ENCODE results near the gene IKBKG.
"Not testable (repeated sequence)": the region's sequence is repeated elsewhere in the genome, so short reads cannot be mapped to it uniquely, and the experiment has no call there.

IKBKG gene

DNA sequence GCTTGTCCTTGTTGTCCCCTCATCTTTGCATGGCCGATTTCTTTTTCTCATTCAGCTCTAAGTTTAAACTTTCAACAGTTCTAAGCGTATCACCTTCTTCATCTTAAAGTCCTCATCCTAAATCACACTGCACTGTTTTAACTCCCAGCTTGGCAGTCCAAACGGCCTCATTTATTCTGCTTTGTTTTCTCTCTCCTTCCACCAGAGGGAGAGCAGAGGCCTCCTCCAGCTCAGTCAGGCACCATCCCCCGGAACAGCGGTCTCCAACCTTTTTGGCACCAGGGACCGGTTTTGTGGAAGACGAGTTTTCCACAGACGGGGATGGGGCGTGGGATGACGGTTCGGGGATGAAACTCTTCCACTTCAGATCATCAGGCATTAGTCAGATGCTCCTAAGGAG lies 22.9 kb downstream of the IKBKG start:
- DNase-seq: not testable (repeated sequence)

DNA sequence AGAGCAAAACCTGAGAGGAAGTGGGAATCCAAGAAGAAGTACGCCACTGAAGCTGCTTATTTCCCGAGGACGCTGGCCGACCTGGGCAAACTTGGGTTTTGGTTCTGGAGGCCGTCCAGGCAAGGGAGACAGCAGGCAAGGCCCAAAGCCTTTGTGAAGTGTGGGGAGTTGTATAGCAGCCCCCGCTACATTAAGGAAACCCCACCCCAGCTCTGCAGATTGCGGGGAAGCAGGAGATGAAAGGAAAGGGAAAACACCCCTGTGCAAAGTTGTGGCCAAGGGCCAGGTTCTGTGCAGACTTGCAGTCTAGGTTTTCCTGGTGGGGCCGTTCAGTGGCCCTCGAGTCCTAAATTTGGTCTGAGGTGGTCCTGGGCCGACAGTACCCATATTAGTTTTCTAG lies 25.6 kb downstream of the IKBKG start:
- DNase-seq: not testable (repeated sequence)

DNA sequence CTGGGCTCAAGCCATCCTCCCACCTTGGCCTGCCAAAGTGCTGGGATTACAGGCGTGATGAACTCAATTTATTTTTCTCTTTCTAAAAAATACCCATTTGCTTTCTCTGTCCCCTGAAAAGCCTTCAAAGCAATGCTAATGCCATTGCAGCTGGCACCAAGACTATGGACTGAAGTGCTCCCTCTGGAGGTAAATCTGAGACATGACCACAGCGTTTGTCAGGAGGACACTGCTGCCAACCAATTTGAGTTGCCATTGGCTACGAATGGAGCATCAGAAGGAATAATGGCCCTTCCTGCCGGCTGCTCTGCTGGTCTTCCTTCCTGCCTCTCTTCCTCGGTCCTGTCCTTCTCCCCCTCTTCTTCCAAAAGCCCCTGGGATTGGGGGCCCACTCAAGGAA lies 27.7 kb downstream of the IKBKG start:
- DNase-seq: not testable (repeated sequence)

DNA sequence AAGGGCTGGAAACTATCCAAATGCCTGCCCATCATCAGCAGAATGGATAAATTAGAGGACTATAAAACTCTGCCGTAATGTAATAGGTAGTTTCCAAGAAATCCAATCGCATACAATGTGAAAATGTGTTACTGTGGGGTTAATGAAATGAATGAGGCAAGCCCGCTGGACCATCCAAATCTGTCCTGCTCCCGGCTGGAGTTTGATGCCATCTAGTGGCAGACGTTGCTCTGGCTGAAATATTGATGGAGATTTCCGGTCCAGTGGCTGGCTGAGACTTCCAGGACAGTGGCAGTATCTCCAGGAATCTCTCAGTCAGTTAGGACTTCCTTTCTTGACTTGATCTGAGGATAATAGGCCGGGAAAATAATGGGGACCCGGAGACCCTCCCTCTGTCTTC lies 35.6 kb downstream of the IKBKG start:
- DNase-seq: not testable (repeated sequence)

DNA sequence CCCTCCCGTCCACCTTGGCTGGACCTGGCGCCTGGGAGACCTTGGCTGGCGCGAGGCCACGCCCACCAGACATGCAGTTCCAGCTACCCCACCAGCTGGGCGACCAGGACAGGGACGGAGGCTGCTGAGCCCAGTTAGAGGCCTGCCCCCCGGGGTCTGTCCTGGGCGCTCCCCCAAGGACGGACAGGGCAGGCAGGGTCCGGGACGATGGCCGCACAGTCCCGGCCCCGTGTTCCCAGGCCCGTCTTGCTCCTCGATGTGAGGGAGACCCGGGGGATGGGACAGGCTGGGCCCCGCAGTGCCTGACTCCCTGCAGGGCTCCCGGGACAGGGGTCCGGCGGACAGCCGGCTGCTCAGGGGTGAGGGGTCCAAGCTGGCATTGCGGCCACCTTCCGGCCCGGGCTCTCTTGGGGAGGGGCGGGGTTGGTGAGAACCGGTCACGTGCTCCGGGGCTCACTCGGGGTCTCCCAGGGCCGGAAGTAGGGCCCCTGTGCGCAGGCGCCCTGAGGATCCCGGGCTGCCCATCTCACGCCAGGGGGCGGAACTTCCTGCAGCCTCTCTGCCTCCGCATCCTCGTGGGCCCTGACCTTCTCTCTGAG lies 37.3 kb downstream of the IKBKG start, which contains the start of gene CTAG1A:
CTAG1A (plus strand) TSS at position 549 of the 599 bp plus-strand sequence. CDS start 74 bp downstream, outside the sequence.
- DNase-seq: not testable (repeated sequence)

DNA sequence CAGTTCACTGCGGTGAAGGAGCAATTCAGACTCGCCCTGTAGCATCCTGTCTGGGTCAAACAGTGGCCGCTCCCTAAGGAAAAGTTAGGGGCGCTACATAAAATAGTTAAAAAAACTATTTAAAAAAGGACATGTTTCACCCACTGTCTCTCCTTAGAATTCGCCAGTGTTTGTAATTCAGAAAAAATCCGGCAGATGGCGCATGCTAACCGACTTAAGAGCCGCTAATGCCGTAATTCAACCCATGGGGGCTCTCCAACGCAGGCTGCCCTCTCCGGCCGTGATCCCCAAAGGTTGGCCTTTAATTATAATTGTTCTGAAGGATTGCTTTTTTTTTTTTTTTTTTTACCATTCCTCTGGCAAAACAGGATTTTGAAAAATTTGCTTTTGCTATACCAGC lies 43.0 kb downstream of the IKBKG start:
- DNase-seq: not testable (repeated sequence)

DNA sequence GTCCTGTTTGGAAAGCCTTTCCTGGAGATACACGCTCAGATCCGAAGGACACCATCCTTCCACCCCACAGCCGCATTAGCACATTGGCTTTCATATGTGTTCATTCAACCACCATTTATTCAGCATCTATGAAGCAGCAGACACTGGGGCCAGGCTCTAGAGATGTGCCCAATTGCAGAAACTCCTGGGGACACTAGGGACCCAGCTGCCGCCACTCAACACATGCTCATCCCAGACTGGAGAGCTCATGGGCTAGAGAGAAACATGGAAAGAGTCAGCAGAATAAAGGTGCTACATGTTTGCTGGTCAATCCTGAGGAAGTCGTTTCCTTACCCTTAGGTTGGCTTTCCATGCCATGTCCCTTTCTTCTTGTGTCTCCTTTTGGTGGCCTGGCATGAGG lies 45.1 kb downstream of the IKBKG start:
- no peak for DNase-seq

DNA sequence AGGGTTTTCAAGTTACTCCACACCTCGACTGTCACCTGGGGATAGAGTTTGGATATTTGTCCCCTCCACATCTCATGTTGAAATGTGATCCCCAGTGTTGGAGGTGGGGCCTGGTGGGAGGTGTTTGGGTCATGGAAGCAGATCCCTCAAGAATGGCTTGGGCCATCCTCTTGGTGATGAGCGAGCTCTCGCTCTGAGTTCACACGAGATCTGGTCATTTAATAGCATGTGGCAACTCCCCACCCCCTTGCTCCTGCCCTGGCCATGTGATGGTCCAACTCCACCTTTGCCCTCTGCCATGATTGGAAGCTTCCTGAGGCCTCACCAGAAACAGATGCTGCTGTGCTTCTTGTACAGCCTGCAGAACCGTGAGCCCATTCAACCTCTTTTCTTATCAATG lies 45.8 kb downstream of the IKBKG start:
- no peak for DNase-seq

DNA sequence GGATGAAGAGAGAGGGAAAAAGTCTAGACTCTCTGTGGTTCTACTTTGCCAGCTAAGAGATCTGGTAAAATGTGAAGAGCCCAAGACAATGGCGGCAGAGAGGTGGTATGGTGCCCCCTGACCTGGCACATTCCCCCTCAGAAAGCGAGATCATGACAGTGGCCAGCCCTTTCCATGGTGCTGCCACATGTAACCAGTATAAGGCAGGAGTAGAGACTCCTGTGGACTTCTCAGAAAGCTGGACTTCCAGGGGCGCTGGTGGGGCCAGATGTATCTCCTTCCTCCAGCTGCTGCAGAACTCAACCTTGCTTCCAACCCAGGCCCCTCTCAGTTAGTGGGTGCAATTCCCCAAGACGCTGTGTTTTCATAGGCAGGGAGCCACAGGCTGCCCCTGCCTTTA lies 47.1 kb downstream of the IKBKG start:
- DNase-seq: no peak

DNA sequence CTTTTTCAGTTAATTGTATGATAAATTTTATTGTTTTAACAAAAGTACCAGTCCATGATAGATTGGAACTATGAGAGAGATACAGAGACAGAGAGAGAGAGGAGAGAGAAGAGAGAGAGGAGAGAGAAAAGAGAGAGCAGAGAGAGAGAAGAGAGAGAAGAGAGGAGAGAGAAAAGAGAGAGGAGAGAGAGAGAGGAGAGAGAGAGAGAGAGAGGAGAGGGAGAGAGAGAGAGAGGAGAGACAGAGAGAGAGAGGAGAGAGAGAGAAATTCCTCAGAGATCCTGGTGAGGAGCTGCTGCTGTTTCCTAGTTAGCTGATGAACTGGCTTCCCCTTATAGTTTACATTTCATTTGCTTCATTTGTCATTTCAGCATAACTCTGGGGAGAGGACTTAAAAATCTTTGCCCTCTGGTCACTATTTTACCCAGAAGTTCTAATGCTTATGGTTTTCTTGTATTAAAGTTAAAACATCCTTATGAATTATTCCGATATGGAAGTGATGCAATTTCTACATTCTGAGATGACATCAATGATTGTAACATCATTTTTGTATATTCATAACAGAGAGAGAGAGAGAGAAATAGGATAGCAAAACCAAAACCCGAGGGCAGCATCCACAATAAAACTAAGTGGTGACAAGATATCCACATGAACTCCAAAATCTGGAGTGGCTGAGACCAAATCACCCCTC lies 48.3 kb downstream of the IKBKG start:
- no peak for DNase-seq

DNA sequence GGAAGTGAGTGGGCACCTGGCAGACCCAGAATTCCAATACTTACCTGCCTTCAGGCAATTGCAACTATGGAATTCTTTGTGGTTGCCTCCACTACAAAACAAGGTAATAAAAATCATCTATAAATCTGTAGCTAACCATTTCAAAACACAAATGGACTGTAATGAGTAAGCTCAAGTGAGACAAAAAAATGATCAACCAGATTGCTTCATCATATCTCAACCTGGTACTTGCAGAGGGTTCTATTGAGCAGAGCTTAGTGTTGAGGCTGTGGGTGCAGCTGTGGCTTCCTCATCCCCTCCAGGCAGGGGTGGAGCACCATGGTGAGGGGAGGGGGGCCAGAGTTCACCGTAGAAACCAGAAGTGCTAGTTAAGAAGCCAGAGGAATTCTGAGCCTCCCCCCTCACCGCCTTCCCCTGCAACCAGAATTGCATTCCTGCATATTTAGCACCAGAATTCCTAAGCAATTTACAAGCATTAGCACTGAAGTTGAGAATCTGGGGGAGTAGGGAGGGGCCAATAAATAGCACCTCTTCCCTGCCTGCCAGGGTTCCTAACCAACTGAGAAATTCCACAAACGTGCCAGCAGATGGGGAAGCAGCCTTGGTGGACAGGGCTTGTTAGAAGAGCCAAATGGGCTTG lies 49.0 kb downstream of the IKBKG start:
- DNase-seq: peak; percentile 21

DNA sequence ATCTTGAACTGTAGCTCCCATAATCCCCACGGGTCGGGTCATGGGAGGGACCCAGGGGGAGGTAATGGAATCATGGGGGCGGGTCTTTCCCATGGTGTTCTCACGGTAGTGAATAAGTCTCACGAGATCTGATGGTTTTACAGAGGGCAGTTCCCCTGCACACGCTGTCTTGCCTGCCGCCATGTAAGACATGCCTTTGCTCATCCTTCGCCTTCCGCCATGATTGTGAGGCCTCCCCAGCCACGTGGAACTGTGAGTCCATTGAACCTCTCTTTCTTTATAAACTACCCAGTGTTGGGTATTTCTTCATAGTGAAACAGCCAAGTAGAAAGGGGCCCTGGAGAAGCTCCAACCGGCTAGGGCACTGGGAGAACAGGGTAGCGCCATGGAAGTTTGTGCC lies 49.8 kb downstream of the IKBKG start:
- DNase-seq: no peak

DNA sequence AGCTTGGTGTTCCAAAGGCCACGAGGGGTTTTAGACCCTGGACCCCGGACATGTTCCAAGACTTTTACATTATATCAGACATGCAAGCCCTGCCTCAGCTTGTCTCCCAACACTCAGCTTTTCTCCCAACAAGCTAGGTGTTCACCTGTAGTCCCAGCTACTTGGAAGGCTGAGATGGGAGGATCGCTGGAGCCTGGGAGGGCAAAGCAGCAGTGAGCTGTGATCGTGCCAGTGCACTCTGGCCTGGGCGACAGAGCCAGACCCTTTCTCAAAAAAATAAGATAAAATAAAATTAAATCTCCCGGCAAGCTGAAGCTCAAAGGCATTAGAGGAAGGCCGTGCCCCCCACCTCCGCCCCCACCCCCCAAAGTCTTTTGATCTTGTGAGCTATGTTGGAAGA lies 51.2 kb downstream of the IKBKG start:
- no peak for DNase-seq

DNA sequence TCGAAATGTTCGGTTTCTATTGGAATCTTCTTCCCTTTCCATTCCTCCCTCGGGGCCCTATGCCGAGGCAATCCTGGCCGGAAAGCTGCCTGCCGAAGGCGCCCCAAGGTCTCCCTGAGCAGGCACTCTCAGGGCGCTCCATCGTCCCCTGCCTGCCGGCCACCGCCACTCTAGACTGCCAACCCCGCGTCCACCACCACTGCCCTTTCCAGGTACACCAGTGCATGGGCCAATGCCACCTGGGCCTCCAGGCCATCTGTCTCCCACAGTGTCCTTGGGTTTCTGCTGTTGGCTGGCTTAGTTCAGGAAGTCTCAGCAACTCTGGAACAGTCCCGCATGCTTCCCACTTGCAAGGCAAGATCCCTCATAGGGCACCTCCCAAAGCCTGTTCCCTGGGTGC lies 52.1 kb downstream of the IKBKG start:
- no peak for DNase-seq

DNA sequence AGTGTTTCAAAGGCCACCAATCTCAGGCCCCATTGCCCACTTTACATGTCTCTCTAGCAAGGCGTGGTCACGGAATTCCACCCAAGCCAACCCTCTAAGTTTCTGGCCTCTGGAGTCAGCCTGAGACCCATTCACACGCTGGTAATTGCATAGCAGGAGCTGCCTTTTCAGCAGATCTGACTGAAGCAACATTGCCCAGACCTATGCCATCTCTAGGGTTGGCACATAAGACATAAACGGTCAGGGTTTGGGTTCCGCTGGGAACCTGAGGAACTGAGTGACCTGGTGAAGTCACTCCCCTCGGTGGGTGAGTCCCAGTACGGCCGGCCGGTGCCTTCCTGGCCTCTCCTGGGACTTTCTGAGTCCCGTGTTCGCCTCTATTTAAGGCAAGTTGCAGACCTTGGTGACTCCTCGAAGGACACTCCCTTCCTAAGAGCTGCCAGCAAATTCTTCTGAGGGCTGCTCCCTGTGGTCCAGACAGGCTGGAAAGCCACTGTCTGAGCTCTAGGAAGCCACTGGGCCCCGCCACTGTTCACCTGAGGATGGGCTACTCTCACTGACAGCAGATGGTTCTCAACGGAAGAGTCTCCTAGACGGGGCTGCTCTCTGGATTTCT lies 53.4 kb downstream of the IKBKG start:
- no peak for DNase-seq

DNA sequence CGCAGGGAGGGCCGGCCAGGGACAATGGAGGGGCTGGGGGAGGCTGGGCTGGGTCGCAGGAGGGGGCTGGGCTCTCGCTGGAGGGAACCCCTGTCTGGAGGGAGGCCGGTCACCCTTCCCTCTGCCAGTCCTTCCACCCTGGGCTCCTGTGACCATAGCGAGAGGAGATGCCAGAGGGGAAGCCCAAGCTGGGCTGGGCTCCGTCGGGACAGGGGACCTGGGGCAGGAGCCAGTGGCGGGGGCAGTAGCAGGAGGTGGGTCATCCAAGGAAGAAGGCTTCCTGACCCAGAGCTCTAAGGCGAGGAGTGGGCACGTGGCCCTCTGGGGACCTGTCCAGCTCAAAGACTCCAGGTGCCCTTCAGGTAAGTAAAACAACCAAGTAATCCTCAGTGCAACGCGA lies 54.8 kb downstream of the IKBKG start:
- no peak for DNase-seq

DNA sequence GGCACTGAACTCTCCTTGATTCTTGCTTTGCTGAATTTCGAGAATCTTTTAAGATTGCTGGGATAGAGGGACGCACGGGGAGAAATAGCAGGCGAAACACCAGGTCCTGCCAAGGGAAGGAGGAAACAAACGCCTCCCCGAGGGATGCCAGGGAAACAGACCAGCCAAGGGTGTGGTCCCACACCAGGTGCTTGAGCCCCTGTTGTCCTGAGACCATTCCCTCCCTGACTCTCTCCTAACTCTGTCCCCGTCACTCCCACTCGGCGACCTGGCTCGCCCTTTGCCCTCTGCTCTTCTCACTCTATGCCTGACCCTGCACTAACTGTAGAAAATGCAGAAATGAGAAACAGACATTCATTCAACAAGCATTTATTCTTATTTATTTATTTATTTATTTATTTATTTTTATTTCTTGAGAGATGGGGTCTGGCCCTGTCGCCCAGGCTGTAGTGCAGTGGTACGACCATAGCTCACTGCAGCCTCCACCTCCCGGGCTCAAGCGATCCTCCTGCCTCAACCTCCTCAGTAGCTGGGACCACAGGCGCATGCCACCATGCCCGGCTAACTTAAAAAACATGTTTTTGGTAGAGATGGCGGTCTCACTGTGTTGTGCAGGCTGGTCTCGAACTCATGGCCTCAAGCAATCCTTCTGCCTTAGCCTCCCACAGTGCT lies 55.5 kb downstream of the IKBKG start:
- no peak for DNase-seq

DNA sequence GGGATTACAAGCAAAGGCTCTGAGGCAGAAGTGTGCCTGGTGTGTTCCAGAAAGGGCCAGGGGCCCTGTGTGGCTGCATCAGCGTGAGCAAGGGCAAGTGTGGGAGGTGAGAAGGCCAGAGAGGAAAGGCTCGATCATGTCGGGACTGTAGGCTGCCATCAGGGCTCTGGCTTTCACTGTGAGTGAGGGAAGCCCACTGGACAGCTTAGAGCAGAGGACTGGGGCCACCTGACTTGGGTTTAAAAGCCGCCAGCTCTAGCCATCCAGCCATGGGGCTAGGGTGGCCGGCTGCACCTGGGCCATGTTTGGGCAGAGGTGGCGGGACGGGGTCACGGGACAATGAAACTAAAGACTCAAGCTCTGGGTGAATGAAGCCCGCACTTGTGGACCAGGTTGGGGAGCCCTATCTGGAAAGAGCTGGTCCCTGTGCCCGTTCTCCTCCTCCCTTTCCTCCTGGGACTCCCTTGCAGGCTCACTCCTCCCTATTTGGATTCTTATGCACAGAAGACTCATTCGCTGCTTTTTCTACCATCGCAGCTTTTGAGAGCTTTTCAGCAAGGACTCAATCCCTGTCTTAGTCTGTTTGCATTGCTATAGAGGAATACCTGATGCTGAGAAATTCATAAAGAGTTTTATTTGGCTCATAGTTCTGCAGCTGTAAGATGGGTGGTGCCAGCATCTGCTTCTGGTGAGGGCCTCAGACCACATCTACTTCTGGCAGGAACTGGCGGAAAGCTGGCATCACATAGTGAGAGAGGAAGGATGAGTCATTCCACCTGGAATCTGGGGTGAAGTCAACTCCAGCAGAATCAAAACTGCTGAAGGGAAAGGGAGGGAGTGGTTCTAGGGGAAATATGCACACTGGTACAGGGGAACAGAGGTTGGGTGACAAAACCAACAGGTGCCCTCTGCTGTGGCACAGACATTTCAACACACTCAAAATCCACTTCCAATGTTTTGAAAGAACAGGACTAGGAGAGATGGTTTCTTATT lies 56.3 kb downstream of the IKBKG start:
- no peak for DNase-seq

DNA sequence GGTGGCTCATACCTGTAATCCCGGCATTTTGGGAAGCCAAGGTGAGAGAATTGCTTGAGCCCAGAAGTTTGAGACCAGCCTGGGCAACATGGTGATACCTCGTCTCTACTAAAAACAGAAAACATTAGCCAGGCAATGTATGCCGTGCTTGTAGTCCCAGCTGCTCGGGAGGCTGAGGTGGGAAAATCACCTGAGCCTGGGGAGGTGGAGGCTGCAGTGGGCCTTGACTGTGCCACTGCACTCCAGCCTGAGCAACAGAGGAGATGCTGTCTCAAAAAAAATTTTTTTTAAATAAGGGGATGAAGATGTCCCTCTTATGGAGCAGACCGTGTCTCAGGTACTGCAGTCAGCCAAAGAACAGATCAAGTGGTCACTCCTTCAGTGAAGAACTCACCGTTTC lies 58.1 kb downstream of the IKBKG start:
- no peak for DNase-seq

DNA sequence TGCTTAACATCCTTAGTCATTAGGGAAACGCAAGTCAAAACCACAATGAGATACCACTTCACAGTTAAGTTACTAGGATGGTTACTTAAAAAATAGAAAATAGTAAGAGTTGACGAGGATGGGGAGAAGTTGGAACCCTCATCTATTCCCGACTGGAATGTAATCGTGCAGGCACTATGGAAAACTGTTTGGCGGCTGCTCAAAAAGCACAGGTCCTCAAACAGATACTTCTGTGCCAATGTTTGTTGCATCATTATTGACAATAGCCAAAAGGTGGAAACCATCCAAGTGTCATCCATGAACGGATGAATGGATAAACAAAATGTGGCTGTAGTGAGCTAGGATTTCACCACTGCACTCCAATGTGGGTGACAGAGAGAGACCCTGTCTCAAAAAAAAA lies 60.0 kb downstream of the IKBKG start:
- no peak for DNase-seq

DNA sequence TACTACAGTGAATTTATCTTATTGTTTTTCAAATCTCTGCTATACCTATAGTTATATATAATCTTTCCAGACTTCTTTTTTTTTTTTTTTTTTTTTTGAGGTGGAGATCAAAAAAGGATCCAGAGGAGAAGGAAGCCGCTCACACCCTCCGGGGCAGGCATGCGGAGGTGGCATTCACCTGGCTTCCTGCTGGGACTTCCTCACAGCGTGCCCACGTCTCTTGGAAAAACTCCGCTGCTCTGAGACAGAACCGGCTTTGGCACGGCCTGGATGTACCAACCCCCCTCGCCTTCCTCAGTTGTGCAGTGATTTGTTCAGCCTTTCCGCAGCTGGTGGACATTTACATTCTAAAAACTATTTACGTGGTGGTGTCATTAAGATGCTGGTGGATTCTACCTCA lies 60.6 kb downstream of the IKBKG start:
- not testable (repeated sequence) for DNase-seq

DNA sequence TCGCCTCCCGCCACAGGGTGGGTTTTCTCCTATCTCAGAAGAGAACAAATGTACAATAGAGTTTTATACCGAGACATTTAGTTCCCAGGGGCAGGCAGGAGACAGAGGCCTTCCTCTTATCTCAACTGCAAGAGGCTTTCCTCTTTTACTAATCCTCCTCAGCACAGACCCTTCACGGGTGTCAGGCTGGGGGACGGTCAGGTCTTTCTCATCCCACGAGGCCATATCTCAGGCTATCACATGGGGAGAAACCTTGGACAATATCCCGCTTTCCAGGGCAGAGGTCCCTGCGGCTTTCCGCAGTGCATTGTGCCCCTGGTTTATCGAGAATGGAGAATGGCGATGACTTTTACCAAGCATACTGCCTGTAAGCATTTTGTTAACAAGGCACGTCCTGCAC lies 61.4 kb downstream of the IKBKG start:
- not testable (repeated sequence) for DNase-seq

Data from NCI-H1048 (cell line).